Placental pericyte (primary cell): ENCODE results near the gene GOLGA6L2. TPM values are rescaled to one million over a fixed set of nuclear protein-coding genes. Genes with fewer than 3 reads are reported as not detected.

Source experiments
- total RNA-seq: library from RNA; depleted of rRNA; stranded (reverse); fragments of >200 nt; gene quantifications from 2 replicates; pipeline ENCODE4 v1.2.3, GENCODE V29; 2012

The GOLGA6L2 gene, protein sequence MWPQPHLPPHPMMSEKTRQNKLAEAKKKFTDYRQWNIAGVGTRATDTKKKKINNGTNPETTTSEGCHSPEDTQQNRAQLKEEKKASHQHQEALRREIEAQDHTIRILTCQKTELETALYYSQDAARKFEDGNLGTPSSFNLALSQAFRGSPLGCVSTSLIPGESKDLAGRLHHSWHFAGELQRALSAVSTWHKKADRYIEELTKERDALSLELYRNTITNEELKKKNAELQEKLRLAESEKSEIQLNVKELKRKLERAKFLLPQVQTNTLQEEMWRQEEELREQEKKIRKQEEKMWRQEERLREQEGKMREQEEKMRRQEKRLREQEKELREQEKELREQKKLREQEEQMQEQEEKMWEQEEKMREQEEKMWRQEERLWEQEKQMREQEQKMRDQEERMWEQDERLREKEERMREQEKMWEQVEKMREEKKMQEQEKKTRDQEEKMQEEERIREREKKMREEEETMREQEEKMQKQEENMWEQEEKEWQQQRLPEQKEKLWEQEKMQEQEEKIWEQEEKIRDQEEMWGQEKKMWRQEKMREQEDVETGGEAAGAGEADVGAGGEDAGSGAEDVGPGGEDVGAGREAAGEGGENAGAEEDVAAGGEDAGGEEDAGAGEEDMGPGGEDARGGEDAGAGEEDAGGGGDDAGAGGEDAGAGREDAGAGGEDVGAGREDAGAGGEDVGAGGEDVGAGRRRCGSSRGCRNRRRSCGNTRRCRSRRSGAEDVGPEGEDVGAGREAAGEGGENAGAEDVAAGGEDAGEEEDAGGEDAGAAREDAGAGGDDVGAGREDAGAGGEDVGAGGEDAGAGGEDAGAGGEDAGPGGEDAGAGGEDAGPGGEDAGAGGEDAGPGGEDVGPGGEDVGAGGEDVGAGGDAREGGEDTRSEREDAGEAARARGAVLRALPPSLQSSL
- total RNA-seq = not detected in 2 replicates

GRCh38 chr15:23447107-23447500 is at the start of gene GOLGA6L2:
TSS of gene GOLGA6L2 (minus strand) at chr15:23447243. CDS start at chr15:23447181, 62 bp downstream.

Other genes with a start within 250 kb of the GOLGA6L2 start
- not detected in 2 replicates for gene GOLGA6L26, start 113.0 kb downstream of the GOLGA6L2 start, total RNA-seq
- gene GOLGA8S, start 92.5 kb downstream of the GOLGA6L2 start, total RNA-seq = not detected in 2 replicates
- gene MKRN3, start 118.4 kb upstream of the GOLGA6L2 start, total RNA-seq = 3.9 and 5.2 TPM in 2 replicates
- gene MAGEL2, start 200.6 kb upstream of the GOLGA6L2 start, total RNA-seq = under 0.01 TPM in 2 replicates
- 18.3 and 31.1 TPM in 2 replicates for gene NDN, start 240.1 kb upstream of the GOLGA6L2 start, total RNA-seq